Measurements from ENCODE around the gene CRLF1.
"Not testable (repeated sequence)": the region's sequence is repeated elsewhere in the genome, so short reads cannot be mapped to it uniquely, and the experiment has no call there.

The CRLF1 gene

DNA sequence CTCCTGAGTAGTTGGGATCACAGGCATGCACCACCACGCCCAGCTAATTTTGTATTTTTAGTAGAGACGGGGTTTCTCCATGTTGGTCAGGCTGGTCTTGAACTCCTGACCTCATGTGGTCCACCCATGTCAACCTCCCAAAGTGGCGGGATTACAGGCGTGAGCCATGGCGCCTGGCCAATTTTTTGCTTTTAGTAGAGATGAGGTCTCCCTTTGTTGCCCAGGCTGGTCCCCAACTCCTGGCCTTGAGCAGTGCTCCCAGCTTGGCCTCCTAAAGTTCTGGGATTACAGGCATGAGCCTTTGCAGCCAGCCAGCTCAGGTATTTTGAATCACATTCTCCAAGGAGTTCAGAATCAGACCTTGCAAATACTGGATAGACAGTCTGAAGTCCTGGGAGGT, 13.9 kb downstream of the CRLF1 start:
- not testable (repeated sequence) for DNase-seq (ENCODE audit: low spot score)

DNA sequence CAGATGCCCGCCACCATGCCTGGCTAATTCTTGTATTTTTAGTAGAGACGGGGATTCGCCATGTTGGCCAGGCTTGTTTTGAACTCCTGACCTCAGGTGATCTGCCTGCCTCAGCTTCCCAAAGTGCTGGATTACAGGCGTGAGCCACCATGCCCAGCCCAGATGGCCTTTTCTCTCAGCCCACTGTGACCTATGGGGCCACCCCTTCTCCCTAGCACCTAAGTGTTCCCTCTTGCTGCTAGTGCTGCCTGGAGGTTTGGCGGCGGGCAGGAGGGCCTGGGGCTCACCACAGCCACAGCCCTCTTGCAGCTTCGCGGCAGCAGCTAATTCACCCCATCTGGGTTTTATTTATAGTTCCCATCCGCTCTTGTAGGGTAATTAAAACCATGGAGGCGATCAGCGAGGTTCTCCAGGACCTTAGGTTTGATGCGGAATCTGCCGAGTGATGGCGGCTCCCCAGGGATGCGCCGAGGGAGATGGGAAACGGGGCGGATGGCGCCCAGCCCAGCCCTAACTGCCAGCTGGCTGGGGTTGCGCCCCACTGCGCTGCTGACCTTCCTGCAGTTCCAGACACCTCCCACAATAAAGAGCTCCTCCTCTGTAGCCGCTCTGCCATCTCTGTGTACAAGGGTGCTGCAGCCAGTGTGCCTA, 14.7 kb downstream of the CRLF1 start:
- no peak for DNase-seq (ENCODE audit: low spot score)

DNA sequence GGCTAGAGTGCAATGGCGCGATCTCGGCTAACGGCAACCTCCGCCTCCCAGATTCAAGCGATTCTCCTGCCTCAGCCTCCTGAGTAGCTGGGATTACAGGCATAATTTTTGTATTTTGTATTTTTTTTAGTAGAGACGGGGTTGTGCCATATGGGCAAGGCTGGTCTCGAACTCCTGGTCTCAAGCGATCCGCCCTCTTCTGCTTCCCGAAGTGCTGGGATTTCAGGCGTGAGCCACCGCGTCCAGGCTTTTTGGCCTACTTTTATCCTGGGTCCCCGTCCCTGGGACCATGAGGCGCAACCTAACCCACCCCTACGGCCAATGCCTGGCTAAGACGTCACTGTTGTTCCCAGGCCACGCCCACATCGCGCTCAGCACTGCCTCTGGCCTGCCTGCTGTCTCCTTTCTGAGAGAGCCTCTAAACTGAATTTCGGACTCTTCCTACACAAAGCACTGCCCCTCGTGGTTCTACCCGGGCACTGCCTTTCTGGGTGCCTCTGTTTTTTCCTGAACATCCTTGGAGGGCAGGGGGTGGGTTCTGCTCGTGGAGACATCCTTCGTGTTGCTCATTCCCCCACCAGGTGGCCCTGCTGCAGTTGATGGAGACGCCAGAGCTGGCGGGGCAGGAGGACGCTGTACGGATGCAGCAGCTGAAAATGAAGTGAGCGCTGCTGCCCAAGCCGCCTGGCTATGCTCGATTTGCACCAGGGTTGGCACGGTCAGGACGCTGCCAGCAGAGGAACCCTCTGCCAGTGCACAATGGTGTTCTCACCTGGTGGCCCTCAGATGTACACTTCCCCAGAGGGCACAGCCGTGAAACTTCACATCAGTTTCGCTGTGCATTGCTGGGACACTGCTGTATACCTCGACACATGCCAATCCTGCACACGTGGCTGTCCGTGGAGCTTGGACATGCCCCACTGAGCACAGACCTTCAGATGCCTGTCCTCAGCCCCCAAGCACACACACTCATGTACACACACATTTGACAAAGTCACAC, 16.0 kb downstream of the CRLF1 start:
- no peak for DNase-seq (ENCODE audit: low spot score)

DNA sequence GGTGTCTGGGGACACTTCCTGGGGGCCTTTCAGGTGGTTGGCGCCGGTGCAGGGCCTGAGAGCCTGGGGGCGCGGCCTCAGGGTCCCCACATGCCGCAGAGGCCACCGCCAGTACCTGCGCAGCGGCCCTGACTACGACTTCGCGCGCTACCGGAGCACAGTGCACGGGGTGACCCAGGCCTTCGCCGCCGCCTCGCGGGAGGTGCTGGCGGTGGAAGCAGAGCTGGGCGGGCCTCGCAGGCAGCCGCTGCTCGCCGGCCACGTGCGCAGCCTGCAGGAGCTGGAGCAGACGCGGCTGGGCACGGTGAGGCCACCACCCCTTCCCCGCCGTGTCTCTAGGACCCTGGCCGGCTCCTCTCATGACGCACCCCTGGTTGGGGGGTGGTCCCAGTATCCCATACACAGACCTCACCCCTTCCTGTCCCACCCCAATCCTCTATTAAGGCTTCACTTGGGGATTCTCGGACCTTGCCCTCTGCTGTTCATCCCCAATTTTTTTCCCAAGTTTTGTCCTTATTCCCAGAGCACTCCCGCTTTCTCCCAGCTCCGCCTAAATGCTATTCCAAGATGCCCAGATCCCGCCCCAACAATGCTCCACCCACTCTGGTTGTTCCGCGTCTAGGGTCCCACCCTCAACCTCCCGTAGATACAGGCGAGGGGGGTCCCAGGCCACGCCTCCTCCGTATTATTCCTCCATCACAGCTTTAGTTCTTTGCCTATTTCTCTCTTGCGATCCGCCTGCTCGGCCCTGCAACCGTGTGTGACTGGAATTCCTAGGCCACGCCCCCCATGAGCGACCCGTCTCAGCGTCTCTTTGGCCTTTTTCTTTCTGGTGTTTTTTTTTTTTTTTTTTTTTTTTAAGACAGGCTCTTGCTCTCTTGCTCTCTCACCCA, 17.0 kb downstream of the CRLF1 start:
- DNase-seq (ENCODE audit: low spot score): peak; percentile 84

DNA sequence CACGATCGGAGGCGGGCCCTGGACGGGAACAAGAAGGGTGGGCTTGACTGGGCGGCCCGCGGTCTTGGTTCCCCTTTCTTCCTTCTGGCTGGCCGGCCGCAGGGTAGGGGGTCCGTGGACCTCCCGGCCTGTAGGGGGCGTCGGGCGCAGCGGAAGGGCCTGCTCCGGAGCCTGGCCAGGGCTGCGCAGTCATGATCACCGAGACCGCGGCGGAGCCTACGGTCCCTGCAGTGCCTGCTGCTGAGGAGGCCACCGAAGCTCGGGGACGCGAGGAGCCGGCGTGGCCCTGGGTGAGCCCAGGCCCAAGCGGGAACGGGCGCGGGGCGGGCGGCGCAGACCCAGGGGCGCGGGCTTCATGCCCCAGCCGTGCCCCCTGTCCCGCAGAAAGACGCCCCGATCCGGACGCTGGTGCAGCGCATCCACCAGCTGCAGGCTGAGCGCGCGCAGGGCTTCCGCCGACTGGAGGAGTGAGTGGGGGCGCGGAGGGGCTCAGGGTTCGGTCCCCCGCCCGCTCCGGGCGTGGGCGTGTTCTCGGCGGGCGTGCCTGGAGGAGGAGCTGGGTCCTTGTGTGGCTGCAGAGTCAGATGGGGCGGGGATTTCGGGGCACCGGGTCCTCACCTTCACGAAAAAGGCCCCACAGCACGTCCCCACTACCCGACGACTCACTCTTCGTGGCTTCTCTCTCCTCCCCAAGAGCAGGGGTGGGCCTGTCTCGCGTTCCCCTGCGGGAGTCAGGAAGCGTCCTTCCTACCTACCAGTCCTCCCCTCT, 17.8 kb downstream of the CRLF1 start, which contains the start of gene REX1BD:
Gene REX1BD, plus strand, starts transcription at position 188 of the 769 bp plus-strand sequence. Its CDS starts 4 bp downstream, at position 192.
- peak; percentile 81 for DNase-seq (ENCODE audit: low spot score)

DNA sequence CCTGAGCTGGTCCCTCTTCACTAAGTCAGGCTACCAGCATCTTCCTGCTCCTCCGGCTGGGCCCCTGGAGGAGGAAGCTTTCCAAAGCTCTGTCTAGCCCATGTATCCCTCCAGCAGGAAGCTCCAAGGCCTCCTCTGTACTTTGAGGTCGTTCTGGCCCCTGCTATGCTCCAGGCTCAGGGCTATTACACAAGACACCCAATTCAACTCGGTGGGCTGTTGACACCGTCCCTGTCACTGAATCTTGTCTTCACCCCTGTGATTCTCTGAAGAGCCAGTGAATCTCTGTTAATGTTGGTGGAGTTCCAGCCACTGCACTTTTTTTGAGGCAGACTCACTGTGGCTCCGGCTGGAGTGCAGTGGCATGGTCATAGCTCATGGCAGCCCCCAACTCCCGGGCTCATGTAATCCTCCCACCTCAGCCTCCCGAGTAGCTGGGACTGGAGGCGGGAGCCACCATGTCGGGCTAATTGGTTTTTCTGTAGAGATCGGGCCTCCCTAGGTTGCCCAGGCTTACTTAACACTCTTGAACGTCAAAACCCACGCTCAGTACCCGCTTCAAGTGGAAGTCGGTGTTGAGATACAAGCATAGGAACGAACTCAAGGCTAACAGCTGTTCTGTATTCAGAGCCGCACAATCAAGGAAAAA, 18.5 kb downstream of the CRLF1 start:
- no peak for DNase-seq (ENCODE audit: low spot score)

DNA sequence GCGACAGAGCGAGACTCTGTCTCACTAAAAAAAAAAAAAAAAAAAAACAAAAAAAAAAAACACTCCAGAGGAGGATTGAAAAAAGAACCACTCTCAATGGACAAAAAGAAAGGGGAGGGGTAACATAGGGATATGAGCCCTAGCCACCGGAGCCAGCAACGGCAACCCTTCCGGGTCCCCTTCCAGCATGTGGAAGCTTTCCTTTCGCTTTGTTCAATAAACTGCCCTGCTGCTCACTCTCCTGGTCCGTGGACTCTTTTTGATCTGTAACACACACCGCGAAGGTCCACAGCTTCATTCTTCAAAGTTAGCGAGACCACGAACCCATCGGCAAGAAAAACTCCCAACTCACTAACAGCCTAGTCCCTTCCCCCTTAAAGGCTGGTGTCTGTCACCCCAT, 19.0 kb downstream of the CRLF1 start:
- DNase-seq (ENCODE audit: low spot score): no peak

DNA sequence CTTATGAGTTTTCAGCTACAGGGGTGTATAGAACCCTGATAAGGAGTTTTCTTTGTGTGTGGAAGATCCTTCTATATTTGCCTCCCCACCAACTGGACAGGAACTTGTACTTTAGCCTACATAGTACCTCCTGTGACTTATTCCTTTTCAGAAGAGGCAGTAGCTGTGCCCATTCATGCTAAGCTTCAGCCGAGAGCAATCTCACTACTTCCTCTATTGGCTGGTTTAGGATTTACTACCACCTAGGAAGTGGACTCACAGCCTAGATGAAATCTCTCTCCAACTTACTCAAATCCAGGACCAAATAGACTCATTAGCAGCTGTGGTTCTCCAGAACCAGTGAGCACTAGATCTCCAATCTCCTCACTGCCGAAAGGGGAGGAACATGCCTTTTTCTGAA, 20.3 kb downstream of the CRLF1 start:
- DNase-seq (ENCODE audit: low spot score): no peak

DNA sequence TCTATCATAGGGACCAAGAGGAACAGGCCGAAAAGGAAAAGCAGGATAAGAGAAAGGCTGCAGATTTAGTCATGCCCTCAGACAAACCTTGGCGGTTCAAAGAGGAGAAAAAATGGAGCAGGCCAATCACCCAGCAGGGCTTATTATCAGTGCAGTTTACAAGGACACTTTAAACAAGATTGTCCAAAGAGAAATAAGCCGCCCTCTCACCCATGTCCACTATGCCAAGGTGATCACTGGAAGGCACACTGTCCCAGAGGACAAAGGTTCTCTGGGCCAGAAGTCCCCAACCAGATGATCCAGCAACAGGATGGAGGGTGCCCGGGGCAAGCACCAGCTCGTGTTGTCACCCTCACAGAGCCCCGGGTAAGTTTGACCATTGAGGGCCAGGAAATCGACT, 26.3 kb downstream of the CRLF1 start:
- no peak for DNase-seq (ENCODE audit: low spot score)

DNA sequence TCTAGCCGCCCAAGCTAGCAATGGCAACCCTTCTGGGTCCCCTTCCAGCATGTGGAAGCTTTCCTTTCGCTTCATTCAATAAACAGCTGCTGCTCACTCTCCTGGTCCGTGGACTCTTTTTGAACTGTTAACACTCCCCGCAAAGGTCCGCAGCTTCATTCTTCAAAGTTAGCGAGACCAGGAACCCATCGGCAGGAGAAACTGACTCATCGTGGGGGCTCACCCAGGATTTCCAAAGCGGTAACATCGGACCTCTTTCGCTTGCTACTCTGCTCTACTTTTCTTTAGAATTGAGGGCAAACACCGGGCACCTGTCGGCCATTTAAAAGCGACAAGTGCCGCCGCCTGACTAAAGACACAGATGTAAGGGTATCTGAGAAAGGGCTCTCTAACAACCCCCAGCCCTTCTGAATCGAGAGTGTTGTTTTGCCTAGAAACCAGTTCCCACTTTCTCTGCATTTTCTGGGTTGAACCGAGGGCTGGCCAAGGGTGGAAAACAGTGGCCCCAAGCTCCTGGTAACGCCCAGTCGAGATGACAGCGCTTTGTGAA, 29.2 kb downstream of the CRLF1 start:
- DNase-seq (ENCODE audit: low spot score): no peak

DNA sequence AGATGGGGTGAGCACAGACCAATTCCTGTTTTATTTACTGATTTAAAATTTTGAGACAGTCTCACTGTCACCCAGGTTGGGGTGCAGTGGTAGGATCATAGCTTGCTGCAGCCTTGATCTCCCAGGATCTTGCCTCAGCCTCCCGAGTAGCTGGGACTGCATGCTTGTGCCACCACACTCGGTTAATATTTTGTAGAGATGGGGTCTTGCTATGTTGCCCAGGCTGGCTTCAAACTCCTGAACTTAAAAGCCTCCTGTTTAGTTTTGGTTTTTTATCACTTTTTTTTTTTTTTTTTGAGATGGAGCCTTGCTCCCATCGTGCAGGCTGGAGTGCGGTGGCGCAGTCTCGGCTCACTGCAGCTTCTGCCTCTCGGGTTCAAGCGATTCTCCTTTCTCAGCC, 30.2 kb downstream of the CRLF1 start:
- DNase-seq (ENCODE audit: low spot score): no peak

DNA sequence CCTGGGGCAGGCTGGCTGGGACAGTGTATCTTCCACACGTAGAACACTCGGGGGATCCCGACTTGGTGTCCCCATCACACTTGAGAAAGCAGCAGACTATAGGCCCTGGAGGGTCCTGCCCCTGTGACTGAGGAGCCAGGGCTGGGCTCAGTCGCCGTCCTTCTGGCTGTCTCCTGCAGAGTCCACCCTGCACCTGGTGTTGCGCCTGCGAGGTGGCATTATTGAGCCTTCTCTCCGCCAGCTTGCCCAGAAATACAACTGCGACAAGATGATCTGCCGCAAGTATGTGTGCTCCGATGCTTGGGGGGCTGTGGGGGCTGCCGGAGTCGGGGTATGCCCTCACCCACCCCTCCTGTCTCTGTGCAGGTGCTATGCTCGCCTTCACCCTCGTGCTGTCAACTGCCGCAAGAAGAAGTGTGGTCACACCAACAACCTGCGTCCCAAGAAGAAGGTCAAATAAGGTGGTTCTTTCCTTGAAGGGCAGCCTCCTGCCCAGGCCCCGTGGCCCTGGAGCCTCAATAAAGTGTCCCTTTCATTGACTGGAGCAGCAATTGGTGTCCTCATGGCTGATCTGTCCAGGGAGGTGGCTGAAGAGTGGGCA, 31.8 kb downstream of the CRLF1 start:
- no peak for DNase-seq (ENCODE audit: low spot score)

DNA sequence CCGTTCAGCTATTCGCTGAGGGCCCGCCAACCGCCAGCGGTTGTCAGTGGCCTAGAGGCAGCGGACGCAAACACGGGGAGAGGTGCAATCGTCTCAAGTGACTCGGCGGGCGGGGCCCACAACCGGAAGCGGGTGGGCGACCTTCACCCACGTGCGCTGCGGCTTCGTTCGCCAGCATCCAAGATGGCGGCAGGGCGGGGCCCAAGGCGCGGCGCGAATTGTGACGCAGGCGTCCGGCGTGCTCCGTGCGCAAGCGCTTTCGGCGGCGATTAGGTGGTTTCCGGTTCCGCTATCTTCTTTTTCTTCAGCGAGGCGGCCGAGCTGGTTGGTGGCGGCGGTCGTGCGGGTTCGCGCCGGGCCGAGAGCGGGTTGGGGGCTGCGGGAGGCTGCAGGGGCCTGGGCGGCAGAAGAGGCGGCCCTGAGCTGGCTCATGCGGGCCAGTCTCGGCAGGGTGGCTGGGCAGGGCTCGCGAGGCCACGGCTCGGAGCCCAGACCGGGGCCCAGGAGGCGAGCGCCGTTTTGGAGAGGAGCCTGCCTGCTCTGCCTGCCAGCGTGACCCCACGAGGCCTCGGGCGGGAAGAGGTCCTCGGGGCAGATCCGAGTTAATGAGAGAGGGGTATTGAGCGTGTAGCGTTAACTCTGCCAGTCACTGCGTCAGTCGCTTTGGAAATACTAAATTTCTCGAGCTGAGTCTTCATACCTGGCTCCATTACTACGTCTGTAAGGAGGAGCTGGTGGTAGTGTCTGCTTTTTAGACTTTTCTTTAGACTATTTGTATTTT, 34.8 kb downstream of the CRLF1 start, which contains the start of gene UBA52:
Gene UBA52, plus strand, starts transcription at position 294 of the 781 bp plus-strand sequence. CDS start 1,444 bp downstream, outside the sequence.
- peak; percentile 91 for DNase-seq (ENCODE audit: low spot score)

DNA sequence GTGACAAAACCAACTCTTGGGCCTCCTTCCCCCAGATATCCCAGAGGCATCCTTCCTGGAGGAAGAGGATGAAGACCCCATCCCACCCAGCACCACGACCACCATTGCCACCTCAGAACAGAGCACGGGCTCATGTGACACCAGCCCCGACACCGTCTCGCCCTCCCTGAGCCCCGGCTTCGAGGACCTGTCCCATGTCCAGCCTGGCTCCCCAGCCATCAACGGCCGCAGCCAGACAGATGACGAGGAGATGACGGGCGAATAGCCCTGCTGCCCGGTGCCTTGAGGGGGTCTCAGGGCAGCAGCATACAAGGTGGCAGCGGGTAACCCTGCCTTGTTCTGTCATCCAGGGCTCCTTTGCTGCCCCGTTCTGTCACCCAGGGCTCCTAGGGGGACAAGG, 38.2 kb downstream of the CRLF1 start:
- no peak for DNase-seq (ENCODE audit: low spot score)

DNA sequence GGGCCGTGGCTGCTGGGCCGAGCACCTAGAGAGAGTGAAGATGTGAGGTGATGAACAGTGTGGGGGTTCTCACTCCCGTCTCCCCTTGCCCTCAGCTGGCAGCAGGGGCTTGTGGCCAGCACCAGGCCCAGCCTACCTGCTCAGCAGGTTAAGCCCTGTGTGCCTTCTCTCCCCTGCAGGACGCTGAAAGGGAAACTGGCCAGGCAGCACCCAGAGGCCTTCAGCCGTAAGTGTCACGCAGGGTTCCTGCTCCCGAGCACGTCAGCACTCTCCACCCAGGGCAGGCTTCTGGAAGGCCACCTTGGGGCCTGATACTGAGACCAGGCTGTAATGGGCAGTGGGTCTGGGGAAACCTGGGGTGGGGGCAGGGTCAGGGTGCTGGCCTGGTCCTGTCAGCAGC, 39.6 kb downstream of the CRLF1 start:
- DNase-seq (ENCODE audit: low spot score): no peak

DNA sequence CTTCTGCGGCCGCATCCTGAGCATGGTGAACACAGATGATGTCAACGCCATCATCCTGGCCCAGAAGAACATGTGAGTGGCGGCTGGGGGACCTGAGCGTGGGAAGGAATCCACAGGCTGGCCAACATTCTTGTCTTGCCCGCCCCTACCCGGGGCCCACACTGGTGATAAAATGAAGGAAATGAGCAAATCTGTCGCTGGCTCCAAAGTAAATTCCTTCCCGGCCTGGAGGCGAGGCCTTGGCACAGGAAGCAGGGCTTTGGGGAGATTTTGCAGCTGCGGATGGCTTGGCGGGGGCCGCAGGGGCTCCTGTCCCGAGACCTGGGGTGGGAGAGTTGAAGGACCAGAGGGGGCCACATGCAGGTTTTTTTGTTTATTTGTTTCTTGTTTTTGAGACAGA, 44.5 kb downstream of the CRLF1 start:
- no peak for DNase-seq (ENCODE audit: low spot score)

DNA sequence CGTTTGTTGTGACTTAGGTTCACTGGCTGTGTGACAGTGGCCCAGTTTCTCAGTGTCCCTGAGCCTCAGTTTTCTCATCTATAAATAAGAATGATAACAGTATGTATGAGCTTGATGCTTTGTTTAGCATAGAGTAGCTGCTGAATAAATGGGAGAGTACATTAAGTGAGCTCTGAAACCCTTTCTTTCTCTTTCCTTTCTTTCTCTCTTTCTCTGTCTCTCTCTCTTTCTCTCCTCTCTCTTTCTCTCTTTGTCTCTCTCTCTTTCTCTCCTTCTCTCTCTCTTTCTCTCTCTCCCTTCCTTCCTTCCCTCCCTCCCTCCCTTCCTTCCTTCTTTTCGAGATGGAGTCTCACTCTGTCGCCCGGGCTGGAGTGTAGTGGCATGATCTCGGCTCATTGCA, 46.9 kb downstream of the CRLF1 start:
- DNase-seq (ENCODE audit: low spot score): no peak

DNA sequence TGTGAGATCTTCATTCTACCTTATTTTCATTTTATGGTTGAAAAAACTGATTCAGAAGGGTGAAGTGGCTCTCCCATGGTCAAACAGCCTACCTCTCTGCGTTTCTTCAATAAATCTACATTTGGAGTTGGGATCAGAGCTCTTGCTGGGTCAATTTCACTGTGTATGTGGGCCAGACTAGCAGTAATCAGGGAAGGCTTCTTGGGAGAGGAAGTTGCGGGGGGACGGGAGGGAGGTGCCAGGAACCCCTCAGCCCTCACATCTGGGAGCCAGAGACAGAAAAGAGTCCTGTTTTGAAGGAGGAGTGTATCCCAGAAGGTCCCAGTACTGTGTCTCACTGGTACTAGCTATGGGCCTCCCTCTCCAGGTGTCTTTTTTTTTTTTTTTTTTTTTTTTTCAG, 48.0 kb downstream of the CRLF1 start:
- DNase-seq (ENCODE audit: low spot score): no peak

DNA sequence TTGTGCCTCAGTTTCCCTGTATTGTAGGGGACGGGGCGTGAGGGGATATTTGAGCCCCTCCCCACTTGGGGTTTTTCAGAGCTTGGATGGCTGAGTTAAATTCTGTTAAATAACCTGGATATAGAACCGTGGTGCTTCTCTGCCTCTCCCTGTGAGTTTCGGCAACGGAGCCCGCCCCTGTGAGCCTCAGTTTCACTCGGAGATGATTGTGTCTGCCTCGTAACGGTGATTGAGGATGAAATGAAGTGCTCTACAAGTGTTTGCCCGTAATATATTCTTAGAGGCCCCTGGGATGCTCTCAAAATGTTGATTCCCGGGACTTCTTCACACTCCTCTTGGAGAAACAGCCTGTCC, 48.4 kb downstream of the CRLF1 start:
- no peak for DNase-seq (ENCODE audit: low spot score)

Measured in HuH-7.5 (cell line).